Osteocyte (in vitro differentiated cells): ENCODE measurements around the gene NDST4. TPM values are rescaled to one million over a fixed set of nuclear protein-coding genes. Genes with fewer than 3 reads are reported as not detected.

Source experiments
- DNase-seq: peaks from one replicate; pipeline ENCODE4 v3.0.0; 2021; ENCODE audit warnings: mixed read lengths; ENCODE audit not compliant: unreplicated experiment; ENCODE audit errors: extremely low spot score
- H3K27ac Mint-ChIP-seq: one replicate; pipeline ENCODE4 v1.8.0; 2021; ENCODE audit warnings: mild to moderate bottlenecking, mixed read lengths; ENCODE audit not compliant: unreplicated experiment
- H3K27me3 Mint-ChIP-seq: one replicate; pipeline ENCODE4 v1.8.0; 2021; ENCODE audit warnings: mixed read lengths; ENCODE audit not compliant: unreplicated experiment
- H3K36me3 Mint-ChIP-seq: one replicate; pipeline ENCODE4 v1.8.0; 2021; ENCODE audit warnings: mixed read lengths; ENCODE audit not compliant: unreplicated experiment
- H3K4me1 Mint-ChIP-seq: one replicate; pipeline ENCODE4 v1.8.0; 2021; ENCODE audit warnings: mixed read lengths; ENCODE audit not compliant: unreplicated experiment
- H3K4me3 Mint-ChIP-seq: one replicate; pipeline ENCODE4 v1.8.0; 2021; ENCODE audit warnings: mild to moderate bottlenecking, moderate library complexity, mixed read lengths; ENCODE audit not compliant: unreplicated experiment
- H3K9me3 Mint-ChIP-seq: one replicate; pipeline ENCODE4 v1.8.0; 2021; ENCODE audit warnings: mixed read lengths; ENCODE audit not compliant: unreplicated experiment
- CTCF ChIP-seq: fragments of 200-600 bp; sonication (generic); IDR thresholded peaks from 2 replicates; pipeline ENCODE4 v1.5.0; 2021; ENCODE audit warnings: antibody characterized with exemption, mild to moderate bottlenecking, moderate library complexity
- total RNA-seq: library from RNA; stranded (reverse); gene quantifications from 2 replicates; pipeline ENCODE4 v1.2.1, GENCODE V29; 2021

Gene NDST4
- total RNA-seq, 1 donor from 2014 or later: 4.5 TPM

- Mint-ChIP-seq H3K4me1 (peaks cover 10% of the 10 kb centered on the region), H3K36me3 (peaks cover 2% of the 10 kb centered on the region), H3K9me3 (peaks cover 11% of the 10 kb centered on the region), H3K4me3 (no peak overlapping the region), H3K27me3 (no peaks in the 10 kb centered on the region), H3K27ac (no peak overlapping the region)
- no peak for TF ChIP-seq CTCF
- DNase-seq: no peak
Measured at GRCh38 chr4:114941503-114941902, 171.9 kb downstream of the NDST4 start.

GRCh38 chr4:114927881-114928280 is 185.5 kb downstream of the NDST4 start:
- Mint-ChIP-seq H3K4me1 (peaks cover 73% of the 10 kb centered on the region), H3K27me3 (no peaks in the 10 kb centered on the region), H3K4me3 (no peak overlapping the region), H3K9me3 (peaks cover 7% of the 10 kb centered on the region), H3K27ac (peak overlapping the region; percentile 57), H3K36me3 (peaks cover 5% of the 10 kb centered on the region)
- TF ChIP-seq CTCF: no peak
- DNase-seq: no peak

- TF ChIP-seq CTCF: no peak
- no peak for DNase-seq
- peaks cover 3% of the 10 kb centered on the region for H3K36me3 Mint-ChIP-seq
- H3K4me1 Mint-ChIP-seq: peaks cover 86% of the 10 kb centered on the region
- H3K27ac Mint-ChIP-seq: peak overlapping the region; percentile 68
- peaks cover 4% of the 10 kb centered on the region for H3K9me3 Mint-ChIP-seq
- H3K27me3 Mint-ChIP-seq: no peaks in the 10 kb centered on the region
- H3K4me3 Mint-ChIP-seq: no peak overlapping the region
Measured at GRCh38 chr4:114926583-114926982, 186.8 kb downstream of the NDST4 start.

- Mint-ChIP-seq H3K9me3 (peaks cover 4% of the 10 kb centered on the region), H3K27me3 (no peaks in the 10 kb centered on the region), H3K4me1 (peaks cover 93% of the 10 kb centered on the region), H3K27ac (peak overlapping the region; percentile 83), H3K36me3 (peaks cover 3% of the 10 kb centered on the region), H3K4me3 (peak overlapping the region; percentile 63)
- no peak for TF ChIP-seq CTCF
- DNase-seq: no peak
Measured at GRCh38 chr4:114924311-114924710, 189.1 kb downstream of the NDST4 start.

- DNase-seq: no peak
- TF ChIP-seq CTCF: no peak
- Mint-ChIP-seq H3K27ac (peak overlapping the region; percentile 88), H3K36me3 (no peaks in the 10 kb centered on the region), H3K27me3 (no peaks in the 10 kb centered on the region), H3K9me3 (no peaks in the 10 kb centered on the region), H3K4me1 (peaks cover 79% of the 10 kb centered on the region), H3K4me3 (no peak overlapping the region)
Measured at GRCh38 chr4:114922592-114922933, 190.9 kb downstream of the NDST4 start.
